Activated CD8-positive, alpha-beta memory T cell treated with anti-CD3 and anti-CD28 coated beads for 48 hours (primary cell): Measurements from ENCODE around the gene EEF1AKMT2.

Experiments used
- DNase-seq, 3 experiments: peaks; one replicate each; pipeline ENCODE4 v3.0.0-alpha.2; 2020; ENCODE audit warnings: low read depth in 2 of 3, low spot score in 2 of 3

The EEF1AKMT2 gene

GRCh38 chr10:124723826-124724225 is 67.9 kb downstream of the EEF1AKMT2 start:
- DNase-seq = no peak

GRCh38 chr10:124722798-124723783 is 68.6 kb downstream of the EEF1AKMT2 start:
- DNase-seq = peak in 1 of 3 experiments; percentile 50

GRCh38 chr10:124721330-124722045 is 70.2 kb downstream of the EEF1AKMT2 start:
- no peak for DNase-seq

- no peak for DNase-seq
Observed at GRCh38 chr10:124719213-124719851, 72.4 kb downstream of the EEF1AKMT2 start.

- DNase-seq = peak in 1 of 3 experiments; percentile 56
Observed at GRCh38 chr10:124717911-124718741, 73.6 kb downstream of the EEF1AKMT2 start.

GRCh38 chr10:124717041-124717757 is 74.5 kb downstream of the EEF1AKMT2 start:
- no peak for DNase-seq

- no peak for DNase-seq
Observed at GRCh38 chr10:124716369-124716768, 75.3 kb downstream of the EEF1AKMT2 start.

- DNase-seq = no peak
Observed at GRCh38 chr10:124715439-124715838, 76.2 kb downstream of the EEF1AKMT2 start.

GRCh38 chr10:124713679-124714255 is 77.9 kb downstream of the EEF1AKMT2 start:
- DNase-seq = no peak

GRCh38 chr10:124712704-124713407 is 78.8 kb downstream of the EEF1AKMT2 start:
- no peak for DNase-seq

GRCh38 chr10:124711145-124711544 is 80.5 kb downstream of the EEF1AKMT2 start:
- no peak for DNase-seq

GRCh38 chr10:124710266-124710881 is 81.3 kb downstream of the EEF1AKMT2 start:
- DNase-seq = no peak

- no peak for DNase-seq
Observed at GRCh38 chr10:124709861-124710260, 81.8 kb downstream of the EEF1AKMT2 start.

GRCh38 chr10:124708922-124709520 is 82.7 kb downstream of the EEF1AKMT2 start:
- no peak for DNase-seq

GRCh38 chr10:124708246-124708779 is 83.4 kb downstream of the EEF1AKMT2 start:
- DNase-seq = no peak
